ENCODE measurements around the gene ZFP90. TPM values are rescaled to one million over a fixed set of nuclear protein-coding genes. Genes with fewer than 3 reads are reported as not detected.

ZFP90 gene
- 19.3 and 20.2 TPM in 2 replicates for total RNA-seq (ENCODE audit: low replicate concordance)

DNA sequence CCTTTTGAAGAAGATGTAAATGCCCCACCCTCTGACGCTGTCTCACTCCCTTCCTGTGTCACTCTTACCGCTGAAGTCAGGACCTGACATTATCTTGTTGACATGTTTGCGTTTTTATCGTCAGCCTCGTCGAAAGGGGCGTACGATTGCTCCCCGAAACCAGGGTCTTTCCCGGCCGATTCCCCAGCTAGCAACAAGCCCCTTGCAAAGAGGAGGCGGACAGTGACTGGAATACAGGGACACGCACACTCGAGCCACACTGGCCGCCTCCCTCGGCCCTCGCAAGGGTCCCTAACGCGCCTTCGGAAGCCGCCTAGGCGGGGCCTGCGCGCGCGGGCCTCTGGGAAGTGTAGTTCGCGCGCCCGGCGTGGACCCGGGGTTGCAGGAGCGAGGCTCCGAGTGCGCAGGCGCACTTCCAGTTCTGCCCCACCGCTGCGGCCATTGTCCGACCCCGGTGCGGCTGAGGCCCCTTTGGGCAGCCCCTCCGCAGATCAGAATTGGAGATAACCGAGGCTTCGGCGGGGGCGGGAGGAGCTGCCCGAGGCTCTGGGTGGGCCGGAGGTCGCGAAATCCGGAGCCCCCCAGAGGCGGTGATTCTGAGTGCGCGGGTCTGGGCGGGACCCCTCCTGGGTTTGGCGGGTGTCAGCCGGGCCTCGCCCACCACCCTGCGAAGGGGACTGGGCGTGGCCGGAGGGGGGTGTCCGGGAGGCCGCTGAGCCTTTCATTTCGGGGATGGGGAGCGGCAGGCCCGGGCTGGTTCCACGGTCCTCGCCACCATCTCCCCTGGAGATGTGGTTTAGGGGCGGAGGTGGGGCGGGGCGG is at the start of gene ZFP90:
Gene ZFP90, plus strand, starts transcription at position 412 of the 822 bp plus-strand sequence. CDS start 502 bp downstream, outside the sequence.

Other genes starting within 250 kb of the ZFP90 start
- 12.4 and 20.4 TPM in 2 replicates for gene SLC7A6OS, start 228.3 kb upstream of the ZFP90 start, total RNA-seq (ENCODE audit: low replicate concordance)
- gene PRMT7, start 228.3 kb upstream of the ZFP90 start, total RNA-seq (ENCODE audit: low replicate concordance) = 32.9 and 84.5 TPM in 2 replicates
- gene SMPD3, start 90.8 kb upstream of the ZFP90 start, total RNA-seq (ENCODE audit: low replicate concordance) = not detected in 2 replicates
- under 0.01 and 0.15 TPM in 2 replicates for gene CDH3, start 106.0 kb downstream of the ZFP90 start, total RNA-seq (ENCODE audit: low replicate concordance)
- 0.15 TPM in 1 of 2 replicates, not detected in the other for gene CDH1, start 198.0 kb downstream of the ZFP90 start, total RNA-seq (ENCODE audit: low replicate concordance)

All from smooth muscle cell of the coronary artery (primary cell).